ENCODE data around the gene TSNAX.

- TF ChIP-seq CTCF (IDR thresholded peaks at IDR 0.05) (no peak), EP300 (IDR thresholded peaks at IDR 0.05) (no peak)
Observed at GRCh38 chr1:231610388-231610787, 81.9 kb downstream of the TSNAX start.
